ENCODE data around the gene CHRNB1. TPM values are rescaled to one million over a fixed set of nuclear protein-coding genes. Genes with fewer than 3 reads are reported as not detected.

CHRNB1 gene
- polyA plus RNA-seq, 1 donor from 2014 or later, result 18.2 TPM

DNA sequence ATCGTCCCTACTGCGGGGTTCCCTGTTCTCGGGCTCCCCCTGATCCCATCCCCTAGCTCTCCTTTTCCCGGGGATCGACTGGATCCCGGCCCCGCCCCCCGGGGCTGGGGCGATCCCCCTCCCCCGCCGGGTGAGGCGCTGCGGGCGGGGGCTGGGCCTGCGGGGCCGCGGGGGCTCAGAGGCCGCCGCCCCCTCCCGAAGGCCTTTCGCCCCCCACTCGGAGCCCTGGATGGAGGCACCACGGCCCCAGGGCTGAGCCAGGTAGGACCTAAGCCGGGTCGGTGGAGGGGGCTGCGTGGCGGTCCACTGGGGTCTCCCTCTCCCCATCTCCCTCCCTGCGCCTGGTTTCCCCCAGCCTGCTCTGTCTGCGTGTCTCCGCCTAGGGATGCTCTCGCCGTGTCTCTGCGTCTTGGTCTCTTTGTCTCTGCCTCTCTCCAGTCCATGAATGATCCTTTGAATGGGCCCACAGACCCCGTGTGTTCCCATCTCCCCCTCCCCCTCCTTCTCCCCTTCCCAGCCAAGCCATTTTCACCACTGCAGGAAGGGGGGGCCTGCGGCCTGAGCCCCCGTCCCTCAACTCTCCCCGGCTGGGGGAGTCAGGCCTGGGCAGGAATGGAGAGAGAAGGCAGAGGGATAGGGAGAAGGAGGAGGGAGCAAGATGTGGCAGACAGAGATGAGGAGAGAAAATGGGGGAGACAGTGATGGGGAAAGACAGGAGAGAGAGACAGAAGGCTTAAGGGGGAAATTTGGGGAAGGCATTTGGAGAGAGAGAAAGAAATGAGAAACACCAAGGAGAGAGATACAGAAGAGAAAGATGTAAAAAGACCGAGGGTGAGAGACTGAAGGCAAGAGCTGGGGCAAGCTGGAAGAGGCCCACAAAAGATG, 39.3 kb upstream of the CHRNB1 start:
- Histone ChIP-seq H3K4me2 (ENCODE audit: low read length) (peak overlapping the region; percentile 93), H3K4me3 (ENCODE audit: low read length) (peak overlapping the region; percentile 88), H3K9me3 (ENCODE audit: low read length) (no peaks in the 10 kb centered on the region), H3K9ac (ENCODE audit: low read length) (peak overlapping the region; percentile 98), H4K20me1 (ENCODE audit: insufficient read depth) (peaks cover 2% of the 10 kb centered on the region), H3K27ac (ENCODE audit: low read length) (peak overlapping the region; percentile 98), H3K9me2 (ENCODE audit: insufficient read depth, low read length) (no peaks in the 10 kb centered on the region), H3K36me3 (ENCODE audit: insufficient read depth, low read length) (no peaks in the 10 kb centered on the region), H2AFZ (ENCODE audit: low read depth, low read length) (peak overlapping the region; percentile 63), H3K27me3 (ENCODE audit: insufficient read depth, low read depth, low read length) (no peaks in the 10 kb centered on the region), H3F3A (ENCODE audit: insufficient read depth, low read length, poor library complexity, severe bottlenecking) (peaks cover 5% of the 10 kb centered on the region), H3K79me2 (replicated peaks; ENCODE audit: insufficient read depth, low read length) (peaks cover 32% of the 10 kb centered on the region)
- TF ChIP-seq EZH2 (IDR thresholded peaks at IDR 0.05; ENCODE audit: borderline replicate concordance, insufficient read depth, low read length, poor library complexity, severe bottlenecking) (no peak), SMC3 (conservative IDR thresholded peaks at IDR 0.05; ENCODE audit: poor library complexity) (peak; percentile 39), MXI1 (conservative IDR thresholded peaks at IDR 0.05; ENCODE audit: poor library complexity, severe bottlenecking) (peak; percentile 29), RAD21 (conservative IDR thresholded peaks at IDR 0.05) (peak; percentile 32), TAF1 (IDR thresholded peaks at IDR 0.05; ENCODE audit: low read depth) (peak; percentile 71), EP300 (conservative IDR thresholded peaks at IDR 0.05; ENCODE audit: poor library complexity, severe bottlenecking) (peak; percentile 9), POLR2AphosphoS5 (IDR thresholded peaks at IDR 0.05) (peak; percentile 80), CTCF (IDR thresholded peaks at IDR 0.05; ENCODE audit: poor library complexity, severe bottlenecking) (peak; percentile 9), REST (IDR thresholded peaks at IDR 0.05; ENCODE audit: borderline replicate concordance) (peak; percentile 36)

GRCh38 chr17:7406235-7406825, 38.5 kb upstream of the CHRNB1 start:
- Histone ChIP-seq H3K36me3 (ENCODE audit: insufficient read depth, low read length) (no peaks in the 10 kb centered on the region), H3F3A (ENCODE audit: insufficient read depth, low read length, poor library complexity, severe bottlenecking) (peaks cover 5% of the 10 kb centered on the region), H3K79me2 (replicated peaks; ENCODE audit: insufficient read depth, low read length) (peaks cover 32% of the 10 kb centered on the region), H3K9me2 (ENCODE audit: insufficient read depth, low read length) (no peaks in the 10 kb centered on the region), H3K4me3 (ENCODE audit: low read length) (peak overlapping the region; percentile 88), H3K9me3 (ENCODE audit: low read length) (no peaks in the 10 kb centered on the region), H2AFZ (ENCODE audit: low read depth, low read length) (peak overlapping the region; percentile 63), H3K4me2 (ENCODE audit: low read length) (peak overlapping the region; percentile 93), H4K20me1 (ENCODE audit: insufficient read depth) (peaks cover 2% of the 10 kb centered on the region), H3K9ac (ENCODE audit: low read length) (peak overlapping the region; percentile 98), H3K27ac (ENCODE audit: low read length) (peak overlapping the region; percentile 98), H3K27me3 (ENCODE audit: insufficient read depth, low read depth, low read length) (no peaks in the 10 kb centered on the region)
- no peak for TF ChIP-seq REST (IDR thresholded peaks at IDR 0.05; ENCODE audit: borderline replicate concordance)
- no peak for TF ChIP-seq CTCF (IDR thresholded peaks at IDR 0.05; ENCODE audit: poor library complexity, severe bottlenecking)
- no peak for TF ChIP-seq EZH2 (IDR thresholded peaks at IDR 0.05; ENCODE audit: borderline replicate concordance, insufficient read depth, low read length, poor library complexity, severe bottlenecking)
- no peak for TF ChIP-seq TAF1 (IDR thresholded peaks at IDR 0.05; ENCODE audit: low read depth)
- TF ChIP-seq EP300 (conservative IDR thresholded peaks at IDR 0.05; ENCODE audit: poor library complexity, severe bottlenecking), result no peak
- no peak for TF ChIP-seq MXI1 (conservative IDR thresholded peaks at IDR 0.05; ENCODE audit: poor library complexity, severe bottlenecking)
- TF ChIP-seq SMC3 (conservative IDR thresholded peaks at IDR 0.05; ENCODE audit: poor library complexity), result no peak
- no peak for TF ChIP-seq RAD21 (conservative IDR thresholded peaks at IDR 0.05)
- TF ChIP-seq POLR2AphosphoS5 (IDR thresholded peaks at IDR 0.05), result no peak
